ENCODE measurements around the gene TPM2. TPM values are rescaled to one million over a fixed set of nuclear protein-coding genes. Genes with fewer than 3 reads are reported as not detected.

The TPM2 gene
- total RNA-seq, 1 donor from 2014 or later: 24.3 TPM

- peaks cover 18% of the 10 kb centered on the region for H3K4me1 Mint-ChIP-seq (ENCODE audit: low read depth)
- H3K9me3 Mint-ChIP-seq (ENCODE audit: low read depth): no peaks in the 10 kb centered on the region
- H3K27me3 Mint-ChIP-seq: peaks cover 6% of the 10 kb centered on the region
- DNase-seq (ENCODE audit: low spot score, unreplicated experiment): no peak
- no peak overlapping the region for H3K4me3 Mint-ChIP-seq (ENCODE audit: low read depth)
- H3K36me3 Mint-ChIP-seq (ENCODE audit: insufficient read depth): peaks cover 5% of the 10 kb centered on the region
- TF ChIP-seq, protein P1, sequence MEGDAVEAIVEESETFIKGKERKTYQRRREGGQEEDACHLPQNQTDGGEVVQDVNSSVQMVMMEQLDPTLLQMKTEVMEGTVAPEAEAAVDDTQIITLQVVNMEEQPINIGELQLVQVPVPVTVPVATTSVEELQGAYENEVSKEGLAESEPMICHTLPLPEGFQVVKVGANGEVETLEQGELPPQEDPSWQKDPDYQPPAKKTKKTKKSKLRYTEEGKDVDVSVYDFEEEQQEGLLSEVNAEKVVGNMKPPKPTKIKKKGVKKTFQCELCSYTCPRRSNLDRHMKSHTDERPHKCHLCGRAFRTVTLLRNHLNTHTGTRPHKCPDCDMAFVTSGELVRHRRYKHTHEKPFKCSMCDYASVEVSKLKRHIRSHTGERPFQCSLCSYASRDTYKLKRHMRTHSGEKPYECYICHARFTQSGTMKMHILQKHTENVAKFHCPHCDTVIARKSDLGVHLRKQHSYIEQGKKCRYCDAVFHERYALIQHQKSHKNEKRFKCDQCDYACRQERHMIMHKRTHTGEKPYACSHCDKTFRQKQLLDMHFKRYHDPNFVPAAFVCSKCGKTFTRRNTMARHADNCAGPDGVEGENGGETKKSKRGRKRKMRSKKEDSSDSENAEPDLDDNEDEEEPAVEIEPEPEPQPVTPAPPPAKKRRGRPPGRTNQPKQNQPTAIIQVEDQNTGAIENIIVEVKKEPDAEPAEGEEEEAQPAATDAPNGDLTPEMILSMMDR (IDR thresholded peaks at IDR 0.05; ENCODE audit: unreplicated experiment): no peak
- no peak overlapping the region for H3K27ac Mint-ChIP-seq
Observed at GRCh38 chr9:35656348-35656747, 33.4 kb downstream of the TPM2 start.

DNA sequence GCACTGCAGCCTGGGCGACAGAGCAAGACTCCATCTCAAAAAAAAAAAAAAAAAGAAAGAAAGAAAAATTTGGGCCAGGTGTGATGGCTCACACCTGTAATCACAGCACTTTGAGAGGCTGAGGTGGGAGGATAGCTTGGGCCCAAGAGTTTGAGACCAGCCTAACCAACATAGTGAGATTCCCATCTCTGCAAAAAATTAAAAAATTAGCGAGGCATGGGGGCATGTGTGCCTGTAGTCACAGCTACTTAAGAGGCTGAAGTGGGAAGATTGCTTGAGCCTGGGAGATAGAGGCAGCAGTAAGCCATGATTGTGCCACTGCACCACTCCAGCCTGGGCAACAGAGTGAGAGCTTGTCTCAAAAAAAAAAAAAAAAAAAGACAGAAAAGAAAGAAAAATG, 36.1 kb downstream of the TPM2 start:
- TF ChIP-seq, protein P1 (IDR thresholded peaks at IDR 0.05; ENCODE audit: unreplicated experiment): no peak
- H3K36me3 Mint-ChIP-seq (ENCODE audit: insufficient read depth): peaks cover 2% of the 10 kb centered on the region
- H3K27me3 Mint-ChIP-seq: peaks cover 8% of the 10 kb centered on the region
- no peak overlapping the region for H3K4me3 Mint-ChIP-seq (ENCODE audit: low read depth)
- peaks cover 13% of the 10 kb centered on the region for H3K4me1 Mint-ChIP-seq (ENCODE audit: low read depth)
- no peak overlapping the region for H3K27ac Mint-ChIP-seq
- no peak for DNase-seq (ENCODE audit: low spot score, unreplicated experiment)
- H3K9me3 Mint-ChIP-seq (ENCODE audit: low read depth): no peaks in the 10 kb centered on the region

DNA sequence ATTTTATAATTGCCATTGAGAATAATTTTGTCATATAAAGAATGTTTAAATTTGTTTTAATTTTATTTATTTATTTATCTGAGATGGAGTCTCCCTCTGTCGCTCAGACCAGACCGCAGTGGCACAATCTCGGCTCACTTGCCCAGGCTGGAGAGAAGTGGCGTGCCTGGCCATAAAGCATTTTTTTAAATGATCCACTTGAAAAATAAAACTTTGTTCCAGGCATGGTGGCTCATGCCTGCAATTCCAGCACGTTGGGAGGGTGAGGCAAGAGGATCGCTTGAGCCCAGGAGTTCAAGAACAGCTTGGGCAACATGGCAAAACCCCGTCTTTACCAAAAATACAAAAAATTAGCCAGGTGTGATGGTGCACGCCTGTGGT, 36.9 kb downstream of the TPM2 start:
- Mint-ChIP-seq H3K27ac (no peak overlapping the region), H3K4me3 (ENCODE audit: low read depth) (no peak overlapping the region), H3K36me3 (ENCODE audit: insufficient read depth) (peaks cover under 1% of the 10 kb centered on the region), H3K4me1 (ENCODE audit: low read depth) (peaks cover 13% of the 10 kb centered on the region), H3K27me3 (peaks cover 15% of the 10 kb centered on the region), H3K9me3 (ENCODE audit: low read depth) (no peaks in the 10 kb centered on the region)
- TF ChIP-seq, protein P1 (IDR thresholded peaks at IDR 0.05; ENCODE audit: unreplicated experiment): no peak
- no peak for DNase-seq (ENCODE audit: low spot score, unreplicated experiment)

GRCh38 chr9:35651956-35652828, 37.5 kb downstream of the TPM2 start:
- TF ChIP-seq, protein P1 (IDR thresholded peaks at IDR 0.05; ENCODE audit: unreplicated experiment): no peak
- H3K36me3 Mint-ChIP-seq (ENCODE audit: insufficient read depth): no peaks in the 10 kb centered on the region
- peaks cover 15% of the 10 kb centered on the region for H3K4me1 Mint-ChIP-seq (ENCODE audit: low read depth)
- DNase-seq (ENCODE audit: low spot score, unreplicated experiment): no peak
- no peak overlapping the region for H3K27ac Mint-ChIP-seq
- peaks cover 18% of the 10 kb centered on the region for H3K27me3 Mint-ChIP-seq
- H3K9me3 Mint-ChIP-seq (ENCODE audit: low read depth): no peaks in the 10 kb centered on the region
- no peak overlapping the region for H3K4me3 Mint-ChIP-seq (ENCODE audit: low read depth)

GRCh38 chr9:35650341-35651158, 39.2 kb downstream of the TPM2 start, which contains the start of gene SIT1:
SIT1 (minus strand) TSS chr9:35650931; CDS start chr9:35650853, 78 bp downstream.
- H3K27me3 Mint-ChIP-seq: peaks cover 11% of the 10 kb centered on the region
- no peaks in the 10 kb centered on the region for H3K9me3 Mint-ChIP-seq (ENCODE audit: low read depth)
- H3K27ac Mint-ChIP-seq: no peak within 1 kb of the TSS
- DNase-seq (ENCODE audit: low spot score, unreplicated experiment): no peak
- TF ChIP-seq, protein P1 (IDR thresholded peaks at IDR 0.05; ENCODE audit: unreplicated experiment): no peak
- peak within 1 kb of the TSS; percentile 16 for H3K4me3 Mint-ChIP-seq (ENCODE audit: low read depth)
- H3K4me1 Mint-ChIP-seq (ENCODE audit: low read depth): peaks cover 17% of the 10 kb centered on the region
- H3K36me3 Mint-ChIP-seq (ENCODE audit: insufficient read depth): no peaks in the 10 kb centered on the region

Data from progenitor cell of endocrine pancreas (in vitro differentiated cells).